A673 (cell line): Measurements from ENCODE around the gene B3GLCT. TPM values are rescaled to one million over a fixed set of nuclear protein-coding genes. Genes with fewer than 3 reads are reported as not detected.

Experiments
- BruUV-seq: library from RNA; stranded (reverse); fragments of 400-500 nt; replicated peaks from 2 replicates; lab custom pipeline; 2021; lab: Mats Ljungman, UMichigan
- CTCF ChIA-PET: fragments of 300-600 bp; sonication (Branson Sonifier 250); formaldehyde crosslinking; loops from one replicate; lab custom pipeline; 2022; ENCODE audit warnings: antibody characterized with exemption; lab: Charles Lee
- POLR2A ChIA-PET: fragments of 300-600 bp; sonication (Branson Sonifier 250); formaldehyde crosslinking; loops from one replicate; lab custom pipeline; 2022; ENCODE audit warnings: antibody characterized with exemption; ENCODE audit not compliant: low non-redundant PET; lab: Charles Lee
- DNase-seq: peaks from one replicate; pipeline ENCODE4 v3.0.0-alpha.2; 2015; ENCODE audit warnings: low spot score
- H3K27ac ChIP-seq: fragments of 200-600 bp; sonication (generic); 2 replicates; pipeline ENCODE4 v1.5.1; 2016; ENCODE audit warnings: mixed run types, low read depth, mild to moderate bottlenecking, mixed read lengths, antibody characterized with exemption, low read length; ENCODE audit not compliant: poor library complexity, severe bottlenecking
- H3K27me3 ChIP-seq: fragments of 200-600 bp; sonication (generic); replicated peaks from 2 replicates; pipeline ENCODE4 v1.6.1; 2017; ENCODE audit warnings: mixed run types, low read depth, mild to moderate bottlenecking, mixed read lengths, antibody characterized with exemption, low read length; ENCODE audit not compliant: insufficient read depth, poor library complexity
- H3K36me3 ChIP-seq: fragments of 200-600 bp; sonication (generic); 2 replicates; pipeline ENCODE4 v1.6.1; 2016; ENCODE audit warnings: mixed run types, mild to moderate bottlenecking, mixed read lengths, antibody characterized with exemption, low read length; ENCODE audit not compliant: insufficient read depth, poor library complexity, severe bottlenecking
- H3K4me1 ChIP-seq: fragments of 200-600 bp; sonication (generic); 2 replicates; pipeline ENCODE4 v1.6.1; 2017; ENCODE audit warnings: mixed run types, mild to moderate bottlenecking, mixed read lengths, antibody characterized with exemption, low read length; ENCODE audit not compliant: insufficient read depth, poor library complexity, severe bottlenecking
- H3K4me3 ChIP-seq: fragments of 200-600 bp; sonication (generic); 2 replicates; pipeline ENCODE4 v1.5.1; 2016; ENCODE audit warnings: low read depth, mixed run types, mild to moderate bottlenecking, mixed read lengths, low read length; ENCODE audit not compliant: poor library complexity, severe bottlenecking
- H3K9me3 ChIP-seq: fragments of 200-600 bp; sonication (generic); 2 replicates; pipeline ENCODE4 v1.6.1; 2016; ENCODE audit warnings: mixed run types, low read depth, mild to moderate bottlenecking, mixed read lengths, antibody characterized with exemption, low read length; ENCODE audit not compliant: poor library complexity, severe bottlenecking
- CTCF ChIP-seq: fragments of 300-800, 200-600 bp; sonication (generic); conservative IDR thresholded peaks from 2 replicates; pipeline ENCODE4 v1.5.1; 2017; ENCODE audit warnings: low read depth, mild to moderate bottlenecking, antibody characterized with exemption, low read length, moderate library complexity, mixed read lengths
- EZH2 ChIP-seq: fragments of 200-600 bp; sonication (generic); IDR thresholded peaks from 2 replicates; pipeline ENCODE4 v1.6.1; 2017; ENCODE audit warnings: borderline replicate concordance, low read depth, mild to moderate bottlenecking, mixed read lengths, antibody characterized with exemption, low read length; ENCODE audit not compliant: poor library complexity, severe bottlenecking
- intact Hi-C: fragments of 100-400 bp; cut with micrococcal nuclease; formaldehyde crosslinking; loops from one replicate; pipeline ENCODE4 v1.10.0; 2022; ENCODE audit not compliant: unreplicated experiment
- total RNA-seq: library from RNA; stranded (reverse); gene quantifications from 2 replicates; pipeline ENCODE4 v1.2.3, GENCODE V29; 2021

B3GLCT gene
- total RNA-seq, 1 experiment from 2014 or later: 8.5 TPM

- no peaks in the 10 kb centered on the region for H3K4me1 ChIP-seq
- H3K27me3 ChIP-seq: no peaks in the 10 kb centered on the region
- BruUV-seq: no TSS peak
- DNase-seq: no peak
- intact Hi-C loops: no loop called here
- TF ChIP-seq EZH2 (no peak), CTCF (no peak)
- ChIA-PET CTCF (no interaction called here), POLR2A (no interaction called here)
- no peaks in the 10 kb centered on the region for H3K36me3 ChIP-seq
- no peak overlapping the region for H3K4me3 ChIP-seq
- H3K9me3 ChIP-seq: no peaks in the 10 kb centered on the region
- H3K27ac ChIP-seq: no peak overlapping the region
These were observed 87.2 kb downstream of the B3GLCT start for GRCh38 chr13:31286930-31287329.

- Histone ChIP-seq H3K36me3 (no peaks in the 10 kb centered on the region), H3K9me3 (no peaks in the 10 kb centered on the region), H3K4me1 (no peaks in the 10 kb centered on the region), H3K27me3 (no peaks in the 10 kb centered on the region), H3K4me3 (no peak overlapping the region), H3K27ac (no peak overlapping the region)
- intact Hi-C loops: no loop called here
- ChIA-PET POLR2A (no interaction called here), CTCF (no interaction called here)
- BruUV-seq: no TSS peak
- DNase-seq: no peak
- no peak for TF ChIP-seq EZH2
- TF ChIP-seq CTCF: no peak
These were observed 101.3 kb downstream of the B3GLCT start for GRCh38 chr13:31301119-31301518.

GRCh38 chr13:31310356-31310755 is 110.6 kb downstream of the B3GLCT start:
- ChIA-PET CTCF (no interaction called here), POLR2A (no interaction called here)
- Histone ChIP-seq H3K36me3 (no peaks in the 10 kb centered on the region), H3K4me1 (no peaks in the 10 kb centered on the region), H3K4me3 (no peak overlapping the region), H3K27ac (no peak overlapping the region), H3K9me3 (peaks cover 9% of the 10 kb centered on the region), H3K27me3 (no peaks in the 10 kb centered on the region)
- no peak for DNase-seq
- TF ChIP-seq EZH2 (no peak), CTCF (no peak)
- no TSS peak for BruUV-seq
- intact Hi-C loops: no loop called here
